Testis (tissue), 2 donors: ENCODE results near the gene PANX3.

Source experiments
- CTCF ChIP-seq, 3 experiments: fragments of 450-650 bp in 2 of 3; fragments of 200-600 bp in 1 of 3; sonication (generic) in 1 of 3; IDR thresholded peaks; one replicate each; pipeline ENCODE4 v1.5.1; 2016 to 2019; ENCODE audit warnings: antibody characterized with exemption in 3 of 3, mild to moderate bottlenecking in 2 of 3, moderate library complexity in 1 of 3
- POLR2A ChIP-seq: fragments of 450-650 bp; IDR thresholded peaks from one replicate; pipeline ENCODE4 v1.6.1; 2017; ENCODE audit warnings: antibody characterized with exemption, mild to moderate bottlenecking, moderate library complexity

DNA sequence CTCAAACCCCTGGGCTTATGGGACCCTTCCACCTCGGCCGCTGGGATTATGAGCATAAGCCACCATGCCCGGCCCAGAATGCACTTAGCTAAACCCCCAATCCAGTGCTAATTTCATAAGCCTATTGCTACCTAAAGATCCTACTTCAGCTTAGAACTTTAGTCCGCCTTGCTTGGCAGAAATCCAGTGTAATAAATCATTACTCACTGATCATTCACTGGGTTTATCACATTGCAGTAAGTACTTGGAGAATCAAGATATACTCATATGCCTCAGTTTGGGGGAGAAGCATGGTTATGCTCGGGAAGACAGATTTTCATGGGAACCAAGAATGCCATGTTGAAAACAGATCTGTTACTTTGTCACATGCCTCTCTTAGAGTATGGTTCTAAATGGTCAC is 7.6 kb downstream of the PANX3 start:
- TF ChIP-seq POLR2A = no peak
- TF ChIP-seq CTCF (IDR thresholded peaks at IDR 0.05) = no peak
